Brain microvascular endothelial cell (primary cell): ENCODE results near the gene FGD5.

ENCODE experiments used
- DNase-seq: peaks from one replicate; pipeline ENCODE4 v3.0.0-alpha.2; 2020
- H3K27ac ChIP-seq: fragments of 250-450 bp; sonication (Bioruptor Pico); 2 replicates; pipeline ENCODE4 v1.5.1; 2020; ENCODE audit warnings: mild to moderate bottlenecking, moderate library complexity
- H3K27me3 ChIP-seq: fragments of 250-450 bp; sonication (Bioruptor Pico); replicated peaks from 2 replicates; pipeline ENCODE4 v1.5.1; 2020; ENCODE audit warnings: mild to moderate bottlenecking
- H3K36me3 ChIP-seq: fragments of 250-450 bp; sonication (Bioruptor Pico); replicated peaks from 2 replicates; pipeline ENCODE4 v1.5.1; 2020; ENCODE audit warnings: mild to moderate bottlenecking
- H3K4me3 ChIP-seq: 2 replicates; pipeline ENCODE4 v1.5.1; 2011; ENCODE audit warnings: low read depth, mild to moderate bottlenecking, control low read depth, low read length, moderate library complexity
- in situ Hi-C: cut with HindIII; loops from 2 replicates; pipeline ENCODE4 v1.10.0; 2017; ENCODE audit warnings: low sequenced_read_pairs, low pct_ligation_motif_present
- TF ChIP-seq, protein P1 (sequence below): IDR thresholded peaks from 2 replicates; pipeline ENCODE4 v1.5.1; 2011; ENCODE audit warnings: low read depth, mild to moderate bottlenecking, moderate library complexity, low read length, control low read depth, inconsistent platforms; ENCODE audit errors: missing control alignments

Gene FGD5

GRCh38 chr3:14913926-14914778 lies 95.4 kb downstream of the FGD5 start:
- H3K4me3 ChIP-seq = no peak overlapping the region
- no peak for DNase-seq
- no peak overlapping the region for H3K27ac ChIP-seq
- H3K27me3 ChIP-seq = no peaks in the 10 kb centered on the region
- TF ChIP-seq, protein P1, sequence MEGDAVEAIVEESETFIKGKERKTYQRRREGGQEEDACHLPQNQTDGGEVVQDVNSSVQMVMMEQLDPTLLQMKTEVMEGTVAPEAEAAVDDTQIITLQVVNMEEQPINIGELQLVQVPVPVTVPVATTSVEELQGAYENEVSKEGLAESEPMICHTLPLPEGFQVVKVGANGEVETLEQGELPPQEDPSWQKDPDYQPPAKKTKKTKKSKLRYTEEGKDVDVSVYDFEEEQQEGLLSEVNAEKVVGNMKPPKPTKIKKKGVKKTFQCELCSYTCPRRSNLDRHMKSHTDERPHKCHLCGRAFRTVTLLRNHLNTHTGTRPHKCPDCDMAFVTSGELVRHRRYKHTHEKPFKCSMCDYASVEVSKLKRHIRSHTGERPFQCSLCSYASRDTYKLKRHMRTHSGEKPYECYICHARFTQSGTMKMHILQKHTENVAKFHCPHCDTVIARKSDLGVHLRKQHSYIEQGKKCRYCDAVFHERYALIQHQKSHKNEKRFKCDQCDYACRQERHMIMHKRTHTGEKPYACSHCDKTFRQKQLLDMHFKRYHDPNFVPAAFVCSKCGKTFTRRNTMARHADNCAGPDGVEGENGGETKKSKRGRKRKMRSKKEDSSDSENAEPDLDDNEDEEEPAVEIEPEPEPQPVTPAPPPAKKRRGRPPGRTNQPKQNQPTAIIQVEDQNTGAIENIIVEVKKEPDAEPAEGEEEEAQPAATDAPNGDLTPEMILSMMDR = peak; percentile 7
- in situ Hi-C loops = no loop called here
- H3K36me3 ChIP-seq = no peaks in the 10 kb centered on the region

- no peaks in the 10 kb centered on the region for H3K36me3 ChIP-seq
- TF ChIP-seq, protein P1 = no peak
- in situ Hi-C loops = no loop called here
- no peak for DNase-seq
- H3K27ac ChIP-seq = no peak overlapping the region
- H3K27me3 ChIP-seq = no peaks in the 10 kb centered on the region
- H3K4me3 ChIP-seq = no peak overlapping the region
Observed at GRCh38 chr3:14914779-14915117, 96.0 kb downstream of the FGD5 start.

DNA sequence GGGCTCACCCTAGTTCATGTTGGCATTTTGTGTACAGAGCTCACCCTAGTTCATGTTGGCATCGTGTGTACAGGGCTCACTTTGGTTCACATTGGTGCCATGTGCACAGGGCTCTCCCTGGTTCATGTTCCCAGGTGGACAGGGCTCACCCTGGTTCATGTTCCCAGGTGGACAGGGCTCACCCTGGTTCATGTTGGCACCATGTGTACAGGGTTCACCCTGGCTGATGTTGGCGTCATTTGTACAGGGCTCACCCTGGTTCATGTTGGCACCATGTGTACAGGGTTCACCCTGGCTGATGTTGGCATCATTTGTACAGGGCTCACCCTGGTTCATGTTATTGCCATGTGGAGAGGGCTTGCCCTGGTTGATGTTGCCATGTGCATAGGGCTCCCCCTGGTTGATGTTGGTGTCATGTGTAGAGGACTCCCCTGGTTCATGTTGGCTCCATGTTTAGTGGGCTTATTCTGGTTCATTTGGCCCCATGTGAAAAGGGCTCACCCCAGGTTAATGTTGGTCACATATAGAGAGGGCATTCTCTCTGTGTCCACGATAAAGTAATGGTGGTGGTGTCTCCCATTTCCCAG lies 97.0 kb downstream of the FGD5 start:
- in situ Hi-C loops = no loop called here

GRCh38 chr3:14918356-14918860 lies 99.6 kb downstream of the FGD5 start:
- in situ Hi-C loops = no loop called here
- no peaks in the 10 kb centered on the region for H3K27me3 ChIP-seq
- H3K36me3 ChIP-seq = no peaks in the 10 kb centered on the region
- H3K4me3 ChIP-seq = no peak overlapping the region
- DNase-seq = no peak
- H3K27ac ChIP-seq = no peak overlapping the region
- TF ChIP-seq, protein P1 = no peak

More for the DNA sequence above, 97.0 kb downstream of the FGD5 start:
- no peak overlapping the region for H3K4me3 ChIP-seq
- H3K27ac ChIP-seq = no peak overlapping the region
- no peak for DNase-seq
- H3K36me3 ChIP-seq = no peaks in the 10 kb centered on the region
- no peaks in the 10 kb centered on the region for H3K27me3 ChIP-seq
- TF ChIP-seq, protein P1 = peak; percentile 29

DNA sequence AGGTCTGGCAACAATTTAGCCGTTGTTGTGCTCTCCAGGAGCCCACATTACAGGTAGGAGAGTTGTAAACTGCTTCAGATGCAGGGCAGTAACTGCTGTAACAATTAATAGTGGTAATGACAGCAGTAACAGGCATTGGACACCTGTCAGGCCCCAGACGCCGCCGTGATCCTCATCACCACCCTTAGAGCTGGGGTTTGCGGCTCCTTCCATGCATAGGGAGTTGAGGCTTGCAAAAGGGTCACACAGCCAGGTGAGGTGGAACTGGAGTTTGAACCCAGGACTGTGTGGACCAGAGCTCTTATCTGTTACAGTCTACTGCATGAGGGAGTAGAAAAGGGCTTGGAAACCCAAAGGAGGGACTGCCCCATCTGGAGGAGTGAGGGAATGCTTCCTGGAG lies 101.8 kb downstream of the FGD5 start:
- no peaks in the 10 kb centered on the region for H3K36me3 ChIP-seq
- no peak overlapping the region for H3K27ac ChIP-seq
- no peak for DNase-seq
- TF ChIP-seq, protein P1 = no peak
- no peaks in the 10 kb centered on the region for H3K27me3 ChIP-seq
- H3K4me3 ChIP-seq = no peak overlapping the region
- in situ Hi-C loops = no loop called here
